Activated CD4-positive, alpha-beta memory T cell treated with anti-CD3 and anti-CD28 coated beads, Interleukin-2, amount 10 ng/mL, durations not matched to agents 7 days and 5 days (primary cell): ENCODE measurements around the gene RAB15. TPM values are rescaled to one million over a fixed set of nuclear protein-coding genes. Genes with fewer than 3 reads are reported as not detected.

Source experiments
- CTCF ChIA-PET: fragments of 350-600 bp; sonication (Branson Sonifier 250); formaldehyde crosslinking; loops from one replicate; lab custom pipeline; 2021; ENCODE audit warnings: antibody characterized with exemption, inconsistent platforms; lab: Charles Lee
- POLR2A ChIA-PET: fragments of 350-600 bp; sonication (Branson Sonifier 250); formaldehyde crosslinking; loops from one replicate; lab custom pipeline; 2021; ENCODE audit warnings: antibody characterized with exemption; lab: Charles Lee
- DNase-seq: peaks from one replicate; pipeline ENCODE4 v3.0.0-alpha.2; 2020
- H3K27ac Mint-ChIP-seq: one replicate; pipeline ENCODE4 v1.8.0; 2021; ENCODE audit warnings: mild to moderate bottlenecking, mixed read lengths
- H3K27me3 Mint-ChIP-seq: one replicate; pipeline ENCODE4 v1.8.0; 2021; ENCODE audit warnings: mixed read lengths
- H3K36me3 Mint-ChIP-seq: one replicate; pipeline ENCODE4 v1.8.0; 2021; ENCODE audit warnings: low read depth, mixed read lengths
- H3K4me1 Mint-ChIP-seq: one replicate; pipeline ENCODE4 v1.8.0; 2021; ENCODE audit warnings: mixed read lengths
- H3K4me3 Mint-ChIP-seq: one replicate; pipeline ENCODE4 v1.8.0; 2021; ENCODE audit warnings: mild to moderate bottlenecking, mixed read lengths
- H3K9me3 Mint-ChIP-seq: one replicate; pipeline ENCODE4 v1.8.0; 2021; ENCODE audit warnings: mixed read lengths
- total RNA-seq, 2 experiments: library from RNA; stranded (reverse); gene quantifications; one replicate each; pipeline ENCODE4 v1.2.3, GENCODE V29; 2021

The RAB15 gene
- 1 to 10 TPM; 1.5 to 1.7 TPM for total RNA-seq

- Mint-ChIP-seq H3K27ac (no peak within 1 kb of the TSS), H3K4me1 (peaks cover 7% of the 10 kb centered on the region), H3K9me3 (no peaks in the 10 kb centered on the region), H3K4me3 (peak within 1 kb of the TSS; percentile 78), H3K27me3 (peaks cover 16% of the 10 kb centered on the region), H3K36me3 (no peaks in the 10 kb centered on the region)
- CTCF ChIA-PET = interaction anchor here (0.7 kb wide), 1 partner anchor 483 kb away, joined by 3 read pairs; no protein-coding TSS in a partner anchor
- peak; percentile 28 for DNase-seq
- POLR2A ChIA-PET = no interaction called here
Measured at GRCh38 chr14:64971943-64972791, at the start of gene RAB15. TSS of gene RAB15 (minus strand) at chr14:64972336. CDS start at chr14:64972076, 260 bp downstream.

- Mint-ChIP-seq H3K4me1 (no peaks in the 10 kb centered on the region), H3K27ac (no peak overlapping the region), H3K27me3 (no peaks in the 10 kb centered on the region), H3K9me3 (no peaks in the 10 kb centered on the region), H3K36me3 (peaks cover 17% of the 10 kb centered on the region), H3K4me3 (no peak overlapping the region)
- ChIA-PET CTCF (interaction anchor here (1.0 to 2.1 kb wide), 8 partner anchors 12 to 33 kb away, joined by 3 to 15 read pairs (median 4); partner anchors contain the start of gene FNTB), POLR2A (interaction anchor here (1.0 to 1.4 kb wide), 2 partner anchors 21 to 30 kb away, joined by 3 to 5 read pairs; no protein-coding TSS in a partner anchor)
- DNase-seq = no peak
Measured at GRCh38 chr14:65019944-65020566, 47.9 kb upstream of the RAB15 start.

- no peak for DNase-seq
- Mint-ChIP-seq H3K4me1 (no peaks in the 10 kb centered on the region), H3K4me3 (no peak overlapping the region), H3K27me3 (no peaks in the 10 kb centered on the region), H3K36me3 (peaks cover 27% of the 10 kb centered on the region), H3K27ac (no peak overlapping the region), H3K9me3 (no peaks in the 10 kb centered on the region)
- ChIA-PET POLR2A (no interaction called here), CTCF (no interaction called here)
Measured at GRCh38 chr14:65016471-65016870, 44.3 kb upstream of the RAB15 start.

GRCh38 chr14:65015391-65015790 is 43.3 kb upstream of the RAB15 start:
- ChIA-PET POLR2A (no interaction called here), CTCF (no interaction called here)
- Mint-ChIP-seq H3K36me3 (peaks cover 27% of the 10 kb centered on the region), H3K27ac (no peak overlapping the region), H3K4me3 (no peak overlapping the region), H3K4me1 (no peaks in the 10 kb centered on the region), H3K9me3 (no peaks in the 10 kb centered on the region), H3K27me3 (no peaks in the 10 kb centered on the region)
- no peak for DNase-seq

- no peak overlapping the region for H3K27ac Mint-ChIP-seq
- peaks cover 30% of the 10 kb centered on the region for H3K36me3 Mint-ChIP-seq
- no peaks in the 10 kb centered on the region for H3K4me1 Mint-ChIP-seq
- POLR2A ChIA-PET = no interaction called here
- no peaks in the 10 kb centered on the region for H3K9me3 Mint-ChIP-seq
- no peak overlapping the region for H3K4me3 Mint-ChIP-seq
- CTCF ChIA-PET = interaction anchor here (0.5 to 0.8 kb wide), 2 partner anchors 26 to 54 kb away, joined by 3 read pairs; partner anchors contain the start of gene FNTB
- H3K27me3 Mint-ChIP-seq = no peaks in the 10 kb centered on the region
- DNase-seq = no peak
Measured at GRCh38 chr14:65012353-65012752, 40.2 kb upstream of the RAB15 start.

- Mint-ChIP-seq H3K27ac (no peak overlapping the region), H3K36me3 (peaks cover 26% of the 10 kb centered on the region), H3K4me3 (no peak overlapping the region), H3K4me1 (no peaks in the 10 kb centered on the region), H3K9me3 (no peaks in the 10 kb centered on the region), H3K27me3 (no peaks in the 10 kb centered on the region)
- DNase-seq = no peak
- POLR2A ChIA-PET = no interaction called here
- CTCF ChIA-PET = no interaction called here
Measured at GRCh38 chr14:65011538-65011937, 39.4 kb upstream of the RAB15 start.

- Mint-ChIP-seq H3K36me3 (peaks cover 21% of the 10 kb centered on the region), H3K4me3 (no peak overlapping the region), H3K27me3 (no peaks in the 10 kb centered on the region), H3K27ac (no peak overlapping the region), H3K9me3 (no peaks in the 10 kb centered on the region), H3K4me1 (peaks cover 5% of the 10 kb centered on the region)
- CTCF ChIA-PET = no interaction called here
- no peak for DNase-seq
- POLR2A ChIA-PET = no interaction called here
Measured at GRCh38 chr14:65010211-65010931, 38.2 kb upstream of the RAB15 start.

- ChIA-PET POLR2A (interaction anchor here (1.4 kb wide), 1 partner anchor 21 kb away, joined by 5 read pairs; the partner anchor contains the start of gene FNTB), CTCF (interaction anchor here (1.1 kb wide), 1 partner anchor 12 kb away, joined by 3 read pairs; no protein-coding TSS in a partner anchor)
- Mint-ChIP-seq H3K4me1 (peaks cover 22% of the 10 kb centered on the region), H3K4me3 (no peak overlapping the region), H3K27ac (no peak overlapping the region), H3K9me3 (no peaks in the 10 kb centered on the region), H3K36me3 (peaks cover 19% of the 10 kb centered on the region), H3K27me3 (no peaks in the 10 kb centered on the region)
- DNase-seq = no peak
Measured at GRCh38 chr14:65007202-65007601, 35.1 kb upstream of the RAB15 start.

- H3K4me3 Mint-ChIP-seq = no peak overlapping the region
- ChIA-PET CTCF (interaction anchor here (0.7 to 1.0 kb wide), 2 partner anchors 14 to 251 kb away, joined by 3 to 5 read pairs; no protein-coding TSS in a partner anchor), POLR2A (interaction anchor here (1.4 kb wide), 1 partner anchor 20 kb away, joined by 5 read pairs; the partner anchor contains the start of gene FNTB)
- H3K9me3 Mint-ChIP-seq = no peaks in the 10 kb centered on the region
- H3K4me1 Mint-ChIP-seq = peaks cover 25% of the 10 kb centered on the region
- peaks cover 16% of the 10 kb centered on the region for H3K36me3 Mint-ChIP-seq
- DNase-seq = no peak
- H3K27ac Mint-ChIP-seq = no peak overlapping the region
- no peaks in the 10 kb centered on the region for H3K27me3 Mint-ChIP-seq
Measured at GRCh38 chr14:65006261-65006721, 34.2 kb upstream of the RAB15 start.

- no peak for DNase-seq
- peaks cover 15% of the 10 kb centered on the region for H3K36me3 Mint-ChIP-seq
- peaks cover 30% of the 10 kb centered on the region for H3K4me1 Mint-ChIP-seq
- no peaks in the 10 kb centered on the region for H3K9me3 Mint-ChIP-seq
- H3K4me3 Mint-ChIP-seq = no peak overlapping the region
- H3K27ac Mint-ChIP-seq = peak overlapping the region; percentile 2
- ChIA-PET POLR2A (interaction anchor here (1.3 kb wide), 1 partner anchor 12 kb away, joined by 3 read pairs; no protein-coding TSS in a partner anchor), CTCF (no interaction called here)
- no peaks in the 10 kb centered on the region for H3K27me3 Mint-ChIP-seq
Measured at GRCh38 chr14:65003394-65003793, 31.3 kb upstream of the RAB15 start.

GRCh38 chr14:65002586-65003210 is 30.6 kb upstream of the RAB15 start:
- POLR2A ChIA-PET = interaction anchor here (1.3 kb wide), 1 partner anchor 11 kb away, joined by 3 read pairs; no protein-coding TSS in a partner anchor
- Mint-ChIP-seq H3K9me3 (no peaks in the 10 kb centered on the region), H3K4me1 (peaks cover 36% of the 10 kb centered on the region), H3K27ac (peak overlapping the region; percentile 4), H3K36me3 (peaks cover 13% of the 10 kb centered on the region), H3K27me3 (no peaks in the 10 kb centered on the region), H3K4me3 (no peak overlapping the region)
- DNase-seq = no peak
- CTCF ChIA-PET = no interaction called here

GRCh38 chr14:65001723-65002122 is 29.6 kb upstream of the RAB15 start:
- Mint-ChIP-seq H3K4me3 (no peak overlapping the region), H3K9me3 (no peaks in the 10 kb centered on the region), H3K4me1 (peaks cover 41% of the 10 kb centered on the region), H3K27ac (no peak overlapping the region), H3K27me3 (no peaks in the 10 kb centered on the region), H3K36me3 (peaks cover 16% of the 10 kb centered on the region)
- DNase-seq = no peak
- ChIA-PET CTCF (interaction anchor here (1.2 to 2.3 kb wide), 3 partner anchors 13 to 19 kb away, joined by 3 to 7 read pairs (median 4); partner anchors contain the start of gene FNTB), POLR2A (no interaction called here)
